HEK293 (cell line): Measurements from ENCODE around the gene DLGAP3.

Experiments
- ZNF24 ChIP-seq: fragments of 450-650 bp; formaldehyde crosslinking; IDR thresholded peaks from 2 replicates; pipeline ENCODE4 v1.5.1; 2016; ENCODE audit warnings: missing biosample characterization, missing genetic modification characterization
- ZNF37A ChIP-seq: fragments of 450-650 bp; IDR thresholded peaks from 2 replicates; pipeline ENCODE4 v1.5.1; 2018; ENCODE audit warnings: missing biosample characterization, missing genetic modification characterization
- TF ChIP-seq, protein P1 (sequence below): fragments of 450-650 bp; formaldehyde crosslinking; optimal IDR thresholded peaks from 2 replicates; pipeline ENCODE3; 2016; ENCODE audit warnings: missing biosample characterization, mild to moderate bottlenecking, missing genetic modification characterization

DNA sequence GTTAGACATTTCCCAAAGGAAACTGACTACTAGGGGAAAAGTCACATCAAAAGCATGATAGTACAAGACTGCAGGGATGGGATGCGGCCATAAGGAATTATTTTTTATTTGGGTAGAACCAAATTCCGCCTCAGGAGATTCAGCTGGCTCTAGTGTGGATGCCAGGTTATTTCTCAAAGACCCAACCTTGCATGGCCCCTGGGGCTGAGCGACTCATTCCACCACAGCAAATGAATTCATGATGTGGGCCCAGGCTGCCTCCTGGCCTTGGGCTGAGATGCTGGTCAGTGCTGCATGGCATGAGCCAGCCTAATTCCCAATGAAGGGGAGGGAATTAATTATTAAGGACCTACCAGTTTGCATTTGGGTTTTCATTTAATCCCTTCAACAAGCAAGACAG is 43.9 kb upstream of the DLGAP3 start:
- TF ChIP-seq, protein P1, sequence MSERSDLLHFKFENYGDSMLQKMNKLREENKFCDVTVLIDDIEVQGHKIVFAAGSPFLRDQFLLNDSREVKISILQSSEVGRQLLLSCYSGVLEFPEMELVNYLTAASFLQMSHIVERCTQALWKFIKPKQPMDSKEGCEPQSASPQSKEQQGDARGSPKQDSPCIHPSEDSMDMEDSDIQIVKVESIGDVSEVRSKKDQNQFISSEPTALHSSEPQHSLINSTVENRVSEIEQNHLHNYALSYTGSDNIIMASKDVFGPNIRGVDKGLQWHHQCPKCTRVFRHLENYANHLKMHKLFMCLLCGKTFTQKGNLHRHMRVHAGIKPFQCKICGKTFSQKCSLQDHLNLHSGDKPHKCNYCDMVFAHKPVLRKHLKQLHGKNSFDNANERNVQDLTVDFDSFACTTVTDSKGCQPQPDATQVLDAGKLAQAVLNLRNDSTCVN (tag by site-specific recombination), result no peak
- no peak for TF ChIP-seq ZNF37A (tag by site-specific recombination)
- no peak for TF ChIP-seq ZNF24
